ENCODE measurements around the gene THBS4. TPM values are rescaled to one million over a fixed set of nuclear protein-coding genes. Genes with fewer than 3 reads are reported as not detected.

The THBS4 gene
- total RNA-seq, 1 experiment from 2014 or later: 11.8 TPM

- TF ChIP-seq ZNF219 (CRISPR knock-in tag; IDR thresholded peaks at IDR 0.05; ENCODE audit: borderline replicate concordance): no peak
These were observed 44.3 kb upstream of the THBS4 start, which contains the start of gene MTX3 (continued) for GRCh38 chr5:79990598-79991507.

DNA sequence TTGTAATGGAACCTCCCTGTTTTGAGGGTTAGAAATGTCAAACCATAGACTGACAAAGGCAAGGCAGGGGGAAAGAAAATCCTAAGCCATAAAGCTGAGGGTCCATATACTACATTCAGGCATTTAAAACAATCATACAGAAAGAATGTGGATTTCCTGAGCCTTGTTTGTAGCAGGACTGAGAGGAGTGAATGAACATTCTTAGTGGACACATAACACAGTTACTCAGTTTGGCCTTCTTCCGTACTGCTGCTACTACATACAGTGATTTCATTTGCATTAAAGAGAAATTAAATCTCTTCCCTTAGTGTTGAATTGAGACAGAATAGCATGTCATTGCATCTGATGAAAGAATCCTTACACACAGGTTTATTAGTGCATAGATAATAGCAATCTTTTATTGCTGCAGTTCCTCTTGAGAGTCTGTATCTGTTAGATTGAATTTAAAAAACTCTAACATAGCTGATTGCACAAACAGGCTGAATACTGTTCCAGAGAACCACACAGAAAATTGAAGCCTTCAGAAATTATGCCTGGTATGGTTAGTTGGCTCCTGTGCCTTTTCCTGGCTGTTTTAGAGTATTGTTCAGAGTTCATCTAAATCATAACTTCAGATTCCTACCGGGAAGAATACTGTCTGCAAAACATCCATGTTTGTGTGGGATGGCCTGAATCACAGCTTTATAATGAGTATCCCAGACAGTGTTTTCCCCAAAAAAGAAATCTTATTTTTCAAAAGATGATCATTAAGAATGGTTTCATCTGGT, 42.1 kb upstream of the THBS4 start:
- POLR2A ChIA-PET: no interaction called here
- Mint-ChIP-seq H3K4me1 (peaks cover 16% of the 10 kb centered on the region), H3K4me3 (no peak overlapping the region), H3K36me3 (peaks cover 10% of the 10 kb centered on the region), H3K27ac (no peak overlapping the region), H3K27me3 (ENCODE audit: low read depth) (no peaks in the 10 kb centered on the region), H3K9me3 (no peaks in the 10 kb centered on the region)
- ATAC-seq: no peak
- CTCF ChIA-PET: no interaction called here
- no peak for DNase-seq (ENCODE audit: low spot score)
- no peak for TF ChIP-seq RELA (CRISPR knock-in tag; IDR thresholded peaks at IDR 0.05; ENCODE audit: borderline replicate concordance)
- TF ChIP-seq CDX4 (CRISPR knock-in tag; IDR thresholded peaks at IDR 0.05; ENCODE audit: borderline replicate concordance): no peak

DNA sequence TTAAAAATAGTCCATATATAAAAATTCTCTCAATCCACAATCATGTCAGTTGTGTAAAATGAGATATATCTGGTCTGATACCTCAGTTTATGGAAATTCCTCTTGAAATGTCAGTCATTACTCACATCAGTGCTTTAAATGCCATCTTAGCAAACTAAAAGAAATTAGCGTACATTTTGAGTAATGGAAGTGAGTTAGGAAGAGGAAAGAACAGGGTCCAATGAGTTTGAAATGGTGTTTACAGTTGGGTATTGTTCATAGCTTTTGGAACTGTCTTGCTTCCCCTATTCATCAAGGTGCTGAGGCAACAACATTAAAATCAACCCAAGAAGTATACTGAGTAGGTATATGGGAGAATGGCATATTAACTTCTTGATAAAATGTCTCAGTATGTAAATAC, 35.4 kb upstream of the THBS4 start:
- Mint-ChIP-seq H3K27ac (no peak overlapping the region), H3K27me3 (ENCODE audit: low read depth) (no peaks in the 10 kb centered on the region), H3K9me3 (no peaks in the 10 kb centered on the region), H3K4me3 (no peak overlapping the region), H3K36me3 (no peaks in the 10 kb centered on the region), H3K4me1 (peaks cover 33% of the 10 kb centered on the region)
- TF ChIP-seq TP53 (CRISPR knock-in tag; IDR thresholded peaks at IDR 0.05): no peak
- no peak for TF ChIP-seq PRRX2 (CRISPR knock-in tag; IDR thresholded peaks at IDR 0.05)
- no peak for TF ChIP-seq ZNF138 (CRISPR knock-in tag; conservative IDR thresholded peaks at IDR 0.05)
- TF ChIP-seq, protein P1, sequence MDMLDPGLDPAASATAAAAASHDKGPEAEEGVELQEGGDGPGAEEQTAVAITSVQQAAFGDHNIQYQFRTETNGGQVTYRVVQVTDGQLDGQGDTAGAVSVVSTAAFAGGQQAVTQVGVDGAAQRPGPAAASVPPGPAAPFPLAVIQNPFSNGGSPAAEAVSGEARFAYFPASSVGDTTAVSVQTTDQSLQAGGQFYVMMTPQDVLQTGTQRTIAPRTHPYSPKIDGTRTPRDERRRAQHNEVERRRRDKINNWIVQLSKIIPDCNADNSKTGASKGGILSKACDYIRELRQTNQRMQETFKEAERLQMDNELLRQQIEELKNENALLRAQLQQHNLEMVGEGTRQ (CRISPR knock-in tag; IDR thresholded peaks at IDR 0.05): no peak
- TF ChIP-seq, protein P2, sequence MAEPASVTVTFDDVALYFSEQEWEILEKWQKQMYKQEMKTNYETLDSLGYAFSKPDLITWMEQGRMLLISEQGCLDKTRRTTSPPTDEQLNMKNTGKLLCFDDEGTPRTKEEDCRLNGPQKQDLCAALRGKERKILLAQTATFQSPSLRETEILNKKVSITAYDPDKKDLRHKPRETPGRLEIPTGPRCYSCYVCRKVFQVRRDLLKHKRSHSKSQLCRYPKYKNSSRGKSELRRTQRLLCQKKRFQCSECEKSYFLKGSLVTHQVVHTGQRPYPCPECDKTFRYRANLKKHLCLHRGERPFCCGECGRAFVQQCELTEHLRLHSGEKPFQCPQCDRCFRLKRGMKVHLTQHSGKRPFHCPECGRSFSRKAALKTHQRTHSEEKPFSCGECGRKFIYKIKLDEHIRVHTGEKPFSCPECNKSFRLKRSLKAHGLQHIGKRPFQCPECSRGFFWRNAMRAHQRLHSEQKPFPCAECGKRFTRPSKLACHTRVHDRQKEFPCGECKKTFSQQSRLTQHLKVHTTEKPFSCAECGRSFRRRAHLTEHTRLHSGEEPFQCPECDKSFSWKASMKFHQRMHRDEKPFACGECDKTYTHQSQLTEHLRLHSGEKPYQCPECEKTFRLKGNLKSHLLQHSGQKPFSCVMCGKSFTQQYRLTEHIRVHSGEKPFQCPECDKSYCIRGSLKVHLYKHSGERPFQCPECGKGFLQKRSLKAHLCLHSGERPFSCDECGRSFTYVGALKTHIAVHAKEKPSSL (CRISPR knock-in tag; conservative IDR thresholded peaks at IDR 0.05): no peak
- no peak for TF ChIP-seq ZBTB21 (CRISPR knock-in tag; IDR thresholded peaks at IDR 0.05; ENCODE audit: borderline replicate concordance)
- no peak for DNase-seq (ENCODE audit: low spot score)
- no peak for ATAC-seq
- ChIA-PET POLR2A (no interaction called here), CTCF (interaction anchor here (1.5 kb wide), 1 partner anchor 84 kb away, joined by 4 read pairs; no protein-coding TSS in a partner anchor)

DNA sequence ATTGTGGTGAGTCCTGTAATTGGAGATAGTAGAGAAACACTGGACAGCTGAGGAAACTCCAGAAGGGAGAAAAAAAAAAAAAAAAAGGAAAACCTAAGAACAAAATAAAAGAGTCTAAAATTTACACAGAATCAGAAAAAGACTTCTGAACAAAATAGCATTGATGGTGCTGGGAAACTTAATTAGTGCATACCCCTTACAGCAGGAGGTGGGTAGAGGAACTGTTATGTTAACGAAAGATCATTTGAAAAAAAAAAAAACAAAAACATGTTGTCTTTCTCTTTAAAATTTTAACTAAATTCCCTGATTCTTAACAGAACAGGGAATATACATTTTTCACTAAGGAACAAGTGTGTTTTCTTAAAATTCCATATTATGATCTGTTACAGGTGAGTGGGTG, 32.5 kb upstream of the THBS4 start:
- peaks cover 43% of the 10 kb centered on the region for H3K4me1 Mint-ChIP-seq
- peak overlapping the region; percentile 61; the same call in 1 of the 2 replicates for H3K27ac Mint-ChIP-seq
- peak overlapping the region; percentile 52 for H3K4me3 Mint-ChIP-seq
- TF ChIP-seq ZNF138 (CRISPR knock-in tag; conservative IDR thresholded peaks at IDR 0.05) (no peak), PREB (CRISPR knock-in tag; IDR thresholded peaks at IDR 0.05; ENCODE audit: borderline replicate concordance) (no peak), NFATC4 (CRISPR knock-in tag; IDR thresholded peaks at IDR 0.05) (no peak), TCF7 (CRISPR knock-in tag; IDR thresholded peaks at IDR 0.05; ENCODE audit: low read depth) (no peak)
- ChIA-PET CTCF (no interaction called here), POLR2A (no interaction called here)
- no peaks in the 10 kb centered on the region for H3K27me3 Mint-ChIP-seq (ENCODE audit: low read depth)
- ATAC-seq: peak; percentile 57
- no peaks in the 10 kb centered on the region for H3K36me3 Mint-ChIP-seq
- no peak for DNase-seq (ENCODE audit: low spot score)
- H3K9me3 Mint-ChIP-seq: no peaks in the 10 kb centered on the region
